Endothelial cell of umbilical vein (primary cell): ENCODE measurements around the gene CAPS. TPM values are rescaled to one million over a fixed set of nuclear protein-coding genes. Genes with fewer than 3 reads are reported as not detected.
A peak's percentile ranks its signal among the peaks of the same experiment; 100 is the strongest.

Experiments
- BruUV-seq: library from RNA; stranded (reverse); fragments of 400-500 nt; replicated peaks from 2 replicates; lab custom pipeline; 2021; lab: Mats Ljungman, UMichigan
- CTCF ChIA-PET: fragments of 300-600, 350-600 bp; sonication (Branson Sonifier 250); formaldehyde crosslinking; loops from one replicate; lab custom pipeline; 2021; ENCODE audit warnings: antibody characterized with exemption, inconsistent platforms; lab: Charles Lee
- POLR2A ChIA-PET: fragments of 300-600, 350-600 bp; sonication (Branson Sonifier 250); formaldehyde crosslinking; loops from one replicate; lab custom pipeline; 2021; ENCODE audit warnings: antibody characterized with exemption, inconsistent platforms; lab: Charles Lee
- DNase-seq: peaks from one replicate; pipeline ENCODE4 v3.0.0-alpha.2; 2011; ENCODE audit warnings: low read depth, low spot score
- FAIRE-seq: peaks from 2 replicates; lab custom pipeline; 2011; peaks lifted over from hg19 to GRCh38; lab: Jason Lieb, UNC
- H2AFZ ChIP-seq: 2 replicates; pipeline ENCODE4 v1.6.0; 2012; ENCODE audit warnings: low read depth, low read length, control low read depth, inconsistent platforms
- H3K27ac ChIP-seq: 2 replicates; pipeline ENCODE4 v1.5.1; 2011; ENCODE audit warnings: low read depth, mild to moderate bottlenecking, control low read depth, low read length, moderate library complexity; ENCODE audit not compliant: insufficient read depth
- H3K27me3 ChIP-seq, 2 experiments: 2 replicates each; pipeline versions ENCODE4 v1.6.0 to v1.6.1; 2011; ENCODE audit warnings: low read length in 2 of 2, mixed read lengths in 1 of 2; ENCODE audit not compliant: control insufficient read depth in 2 of 2, insufficient read depth in 2 of 2
- H3K36me3 ChIP-seq, 2 experiments: 2 replicates in 1 of 2; 3 replicates in 1 of 2; pipeline ENCODE4 v1.5.1; 2011; ENCODE audit warnings: low read length in 2 of 2, mild to moderate bottlenecking in 1 of 2, moderate library complexity in 1 of 2; ENCODE audit not compliant: control insufficient read depth in 2 of 2, insufficient read depth in 2 of 2; ENCODE audit errors: extremely low read depth in 1 of 2
- H3K4me1 ChIP-seq: 3 replicates; pipeline ENCODE4 v1.5.1; 2011; ENCODE audit warnings: mild to moderate bottlenecking, low read length; ENCODE audit not compliant: control insufficient read depth, insufficient read depth; ENCODE audit errors: extremely low read depth
- H3K4me2 ChIP-seq: 2 replicates; pipeline ENCODE4 v1.6.1; 2011; ENCODE audit warnings: low read length, control low read depth, mixed read lengths; ENCODE audit not compliant: insufficient read depth
- H3K4me3 ChIP-seq, 3 experiments: fragments of 200-600 bp in 1 of 3; sonication (generic), shearing (Covaris generic) in 1 of 3; replicated peaks in 1 of 3; 2 replicates each; pipeline ENCODE4 v1.5.1; 2011 to 2016; ENCODE audit warnings: control low read depth in 3 of 3, low read length in 3 of 3, mild to moderate bottlenecking in 2 of 3, inconsistent platforms in 1 of 3, low read depth in 1 of 3, moderate library complexity in 1 of 3; ENCODE audit not compliant: insufficient read depth in 1 of 3
- H3K79me2 ChIP-seq: 2 replicates; pipeline ENCODE4 v1.6.0; 2012; ENCODE audit warnings: low read length, inconsistent platforms; ENCODE audit not compliant: control insufficient read depth, insufficient read depth
- H3K9ac ChIP-seq: replicated peaks from 2 replicates; pipeline ENCODE3; 2011; ENCODE audit warnings: low read length, control low read depth; ENCODE audit not compliant: insufficient read depth; ENCODE audit errors: extremely low read depth
- H3K9me1 ChIP-seq: replicated peaks from 3 replicates; pipeline ENCODE4 v1.6.0; 2011; ENCODE audit warnings: mild to moderate bottlenecking, low read length; ENCODE audit not compliant: control insufficient read depth, insufficient read depth; ENCODE audit errors: extremely low read depth
- H3K9me3 ChIP-seq: replicated peaks from 2 replicates; pipeline ENCODE4 v1.5.1; 2012; ENCODE audit warnings: low read length, inconsistent platforms; ENCODE audit not compliant: control insufficient read depth, insufficient read depth
- H4K20me1 ChIP-seq: replicated peaks from 2 replicates; pipeline ENCODE3; 2011; ENCODE audit warnings: mild to moderate bottlenecking, low read length; ENCODE audit not compliant: control insufficient read depth, insufficient read depth; ENCODE audit errors: extremely low read depth
- CTCF ChIP-seq, 2 donors: IDR thresholded peaks; 1 replicate in 1 of 2; 2 replicates in 1 of 2; pipeline ENCODE4 v1.5.1; 2011; ENCODE audit warnings: low read length in 2 of 2, mild to moderate bottlenecking in 2 of 2, moderate library complexity in 2 of 2, control low read depth in 1 of 2, inconsistent platforms in 1 of 2, low read depth in 1 of 2; ENCODE audit not compliant: insufficient read depth in 1 of 2; ENCODE audit errors: extremely low read depth in 1 of 2
- FOS ChIP-seq: IDR thresholded peaks from 2 replicates; pipeline ENCODE4 v1.6.1; 2011; ENCODE audit warnings: mild to moderate bottlenecking, low read length, moderate library complexity, borderline replicate concordance; ENCODE audit not compliant: insufficient read depth
- GATA2 ChIP-seq: IDR thresholded peaks from 2 replicates; pipeline ENCODE4 v1.7.0; 2011; ENCODE audit warnings: low read depth, mild to moderate bottlenecking, moderate library complexity, mixed read lengths, low read length; ENCODE audit not compliant: insufficient read length, insufficient read depth
- JUN ChIP-seq: IDR thresholded peaks from 2 replicates; pipeline ENCODE4 v1.6.1; 2011; ENCODE audit warnings: borderline replicate concordance, low read depth; ENCODE audit not compliant: insufficient read length, insufficient read depth
- MYC ChIP-seq: IDR thresholded peaks from one replicate; pipeline ENCODE4 v1.6.1; 2011; ENCODE audit warnings: mild to moderate bottlenecking, low read depth, low read length
- POLR2A ChIP-seq: IDR thresholded peaks from 2 replicates; pipeline ENCODE4 v1.6.1; 2012; ENCODE audit warnings: low read depth, mild to moderate bottlenecking, control low read depth, low read length
- dilution Hi-C: fragments of 300-500 bp; cut with MboI; formaldehyde crosslinking; loops from one replicate; pipeline ENCODE4 v1.15.0; 2019; ENCODE audit warnings: low sequenced_read_pairs; ENCODE audit not compliant: extremely low pct_ligation_motif_present
- intact Hi-C: fragments of 100-400 bp; cut with micrococcal nuclease; formaldehyde crosslinking; loops from one replicate; pipeline ENCODE4 v1.10.0; 2022
- polyA plus RNA-seq, 4 experiments: library from polyadenylated mRNA; depleted of rRNA in 3 of 4; stranded (reverse) in 3 of 4; unstranded in 1 of 4; fragments of >200 nt; gene quantifications; 2 replicates each; pipeline versions ENCODE4 v1.2.1 to v1.2.3, GENCODE V29; 2011 to 2012; ENCODE audit warnings: missing spikeins in 1 of 4
- total RNA-seq: library from RNA; stranded (reverse); gene quantifications from 2 replicates; pipeline ENCODE4 v1.2.3, GENCODE V29; 2021
- TF ChIP-seq, protein P1 (sequence below): IDR thresholded peaks from 2 replicates; pipeline ENCODE4 v1.6.1; 2011; ENCODE audit not compliant: insufficient read depth, insufficient read length

CAPS gene
- total and polyA plus RNA-seq, 2 donors (not counting 3 experiments of a cell fraction or from before 2014, with no cell fraction given), result 6.9 to 8.9 TPM

DNA sequence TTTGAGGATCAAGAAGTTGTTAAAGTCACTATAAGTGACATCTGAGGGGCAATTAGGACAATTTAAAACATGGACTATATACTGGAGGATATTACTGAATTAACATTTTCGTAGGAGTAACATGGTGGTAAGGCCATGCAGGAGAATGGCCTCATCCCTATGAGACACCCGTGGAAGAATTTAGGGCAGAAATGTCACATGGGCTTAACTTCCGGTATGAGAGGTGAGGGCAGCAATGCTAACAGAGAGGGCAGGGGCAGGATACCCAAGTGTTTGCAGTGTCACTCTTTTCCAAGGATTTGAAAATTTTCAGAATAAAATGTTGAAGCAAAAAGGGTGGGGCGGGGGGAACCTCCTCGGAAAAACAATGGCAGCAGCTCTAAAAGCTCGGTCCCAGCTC, 40.2 kb downstream of the CAPS start:
- H3K79me2 ChIP-seq, result peaks cover 96% of the 10 kb centered on the region
- no peak for TF ChIP-seq GATA2
- TF ChIP-seq POLR2A, result no peak
- no peak for TF ChIP-seq FOS
- no peak for TF ChIP-seq CTCF (IDR thresholded peaks at IDR 0.05; ENCODE audit: extremely low read depth in 1 of 2, insufficient read depth in 1 of 2, low read depth in 1 of 2, low read length in 2 of 2)
- TF ChIP-seq, protein P1, sequence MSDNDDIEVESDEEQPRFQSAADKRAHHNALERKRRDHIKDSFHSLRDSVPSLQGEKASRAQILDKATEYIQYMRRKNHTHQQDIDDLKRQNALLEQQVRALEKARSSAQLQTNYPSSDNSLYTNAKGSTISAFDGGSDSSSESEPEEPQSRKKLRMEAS, result no peak
- no peak for TF ChIP-seq JUN
- no peak for TF ChIP-seq MYC
- no TSS peak for BruUV-seq
- DNase-seq, result no peak
- H3K9me1 ChIP-seq, result no peaks in the 10 kb centered on the region
- FAIRE-seq, result peak; percentile 52
- dilution Hi-C loops (no loop called here), intact Hi-C loops (no loop called here)
- no peaks in the 10 kb centered on the region for H3K9me3 ChIP-seq
- H2AFZ ChIP-seq, result no peak overlapping the region
- no peaks in the 10 kb centered on the region for H4K20me1 ChIP-seq
- CTCF ChIA-PET, result interaction anchor here (4.3 kb wide), 1 partner anchor 13 kb away, joined by 28 read pairs; no protein-coding TSS in a partner anchor
- H3K27ac ChIP-seq, result peak overlapping the region; percentile 24
- peaks cover 41% of the 10 kb centered on the region for H3K4me1 ChIP-seq
- no peaks in the 10 kb centered on the region for H3K27me3 ChIP-seq
- POLR2A ChIA-PET, result no interaction called here
- H3K36me3 ChIP-seq, result peaks cover 0 to 7% of the 10 kb centered on the region in 2 experiments
- no peak overlapping the region for H3K4me3 ChIP-seq
- no peak overlapping the region for H3K4me2 ChIP-seq
- no peak overlapping the region for H3K9ac ChIP-seq
